ES-I3 (cell line): ENCODE measurements around the gene SUMF1.

Experiments used
- H3K36me3 ChIP-seq: 2 replicates; pipeline ENCODE4 v1.6.1; 2013; ENCODE audit warnings: mild to moderate bottlenecking, low read length, control low read depth, moderate library complexity; ENCODE audit not compliant: insufficient read depth
- H3K4me1 ChIP-seq: 2 replicates; pipeline ENCODE4 v1.6.1; 2013; ENCODE audit warnings: mild to moderate bottlenecking, control low read depth, low read length; ENCODE audit not compliant: insufficient read depth
- H3K9ac ChIP-seq: 2 replicates; pipeline ENCODE4 v1.6.1; 2013; ENCODE audit warnings: low read depth, mild to moderate bottlenecking, low read length, moderate library complexity
- H3K9me3 ChIP-seq: 2 replicates; pipeline ENCODE4 v1.6.1; 2013; ENCODE audit warnings: mild to moderate bottlenecking, low read length, moderate library complexity; ENCODE audit not compliant: control insufficient read depth, insufficient read depth

SUMF1 gene

DNA sequence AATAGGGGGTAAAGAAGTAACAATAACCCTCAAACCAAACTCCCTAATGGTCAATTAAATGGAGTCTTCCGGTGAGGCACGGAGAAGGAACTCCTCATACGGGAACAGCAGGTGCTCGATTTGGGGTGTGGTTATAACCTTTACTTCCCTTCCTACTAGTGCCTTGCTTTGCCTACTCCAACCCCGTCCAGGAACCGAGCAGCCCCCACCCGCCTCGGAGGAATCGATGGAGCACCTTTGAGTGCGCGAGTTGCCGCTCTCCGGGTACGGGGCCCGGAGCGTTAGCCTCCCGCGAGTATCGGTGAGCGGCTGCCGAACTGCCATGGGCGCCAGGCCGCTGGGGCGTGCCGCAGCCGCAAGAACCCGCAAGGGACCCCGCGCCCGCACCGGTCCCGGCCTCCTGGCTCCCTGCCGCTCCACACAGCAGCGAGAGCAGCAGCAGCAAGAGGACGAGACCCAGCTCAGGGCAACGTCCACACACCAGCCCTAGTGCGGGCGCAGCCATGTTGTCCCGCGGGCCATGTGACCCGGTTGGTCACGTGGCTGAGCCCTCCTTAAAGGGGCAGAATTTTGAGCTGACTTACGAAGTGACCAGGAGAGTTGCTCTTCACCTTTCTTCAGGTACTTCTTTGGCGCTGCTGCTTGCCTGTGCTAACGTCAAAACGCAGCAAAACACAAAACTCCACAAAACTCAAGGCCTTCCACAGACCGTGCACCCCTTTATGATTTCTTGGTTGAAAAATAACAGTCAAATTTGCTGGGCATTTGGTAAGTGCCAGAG lies at the start of gene SUMF1:
TSS of gene SUMF1 (minus strand) at position 529 of the 781 bp plus-strand sequence. CDS start at position 505, 24 bp downstream.
- Histone ChIP-seq H3K9ac (peak within 1 kb of the TSS; percentile 73), H3K36me3 (no peaks in the 10 kb centered on the region), H3K4me1 (no peaks in the 10 kb centered on the region), H3K9me3 (no peaks in the 10 kb centered on the region)

DNA sequence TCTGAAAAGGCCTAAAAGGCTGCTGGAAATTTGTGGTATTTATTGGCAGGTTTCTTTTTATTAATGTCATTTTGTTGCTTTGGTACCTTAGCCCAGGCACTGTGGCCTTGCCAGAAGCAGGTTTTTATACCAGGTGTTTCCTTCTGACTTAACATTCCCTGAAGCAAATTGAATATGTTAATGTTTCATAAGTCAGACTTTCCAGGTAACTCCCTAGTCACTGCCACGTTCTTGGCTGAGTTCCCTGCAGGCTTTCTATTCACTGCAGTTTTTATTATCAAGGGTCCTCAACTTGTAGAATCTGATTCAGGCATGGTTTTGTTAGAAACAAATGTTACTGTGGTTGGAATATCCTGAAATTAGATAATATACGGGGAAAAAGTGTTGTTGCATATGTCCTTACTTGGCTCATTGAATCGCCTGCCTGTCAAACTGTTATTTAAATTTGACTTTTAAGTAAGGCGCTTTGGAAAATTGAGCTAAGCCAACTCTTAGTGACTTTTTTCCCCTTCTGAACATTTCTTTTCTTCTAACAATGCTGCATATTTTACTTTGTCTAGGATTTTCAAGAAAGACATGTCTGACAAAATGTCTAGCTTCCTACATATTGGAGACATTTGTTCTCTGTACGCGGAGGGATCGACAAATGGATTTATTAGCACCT lies 49.0 kb upstream of the SUMF1 start:
- Histone ChIP-seq H3K36me3 (no peaks in the 10 kb centered on the region), H3K9me3 (no peaks in the 10 kb centered on the region), H3K9ac (no peak overlapping the region), H3K4me1 (peaks cover 18% of the 10 kb centered on the region)

DNA sequence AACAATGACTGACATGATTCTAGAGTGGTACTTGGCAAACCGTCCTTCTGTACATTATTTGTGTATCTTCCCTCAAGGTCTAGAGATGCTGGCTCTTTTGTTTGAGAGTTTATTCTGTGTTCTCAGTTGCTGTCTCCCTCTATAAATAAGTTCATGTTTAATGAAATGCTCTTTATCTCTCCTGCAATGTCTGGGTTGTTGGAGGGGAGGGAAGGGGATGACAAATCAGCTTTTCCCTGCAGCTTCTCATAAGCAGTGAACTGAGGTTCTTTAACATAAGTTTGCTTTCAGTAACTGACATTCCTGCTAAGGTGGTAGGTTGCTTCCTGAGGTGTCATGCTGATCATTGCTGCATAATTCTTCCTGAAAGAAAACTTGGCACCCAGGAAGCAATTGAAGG lies 47.8 kb upstream of the SUMF1 start:
- H3K4me1 ChIP-seq, result peaks cover 18% of the 10 kb centered on the region
- H3K9me3 ChIP-seq, result no peaks in the 10 kb centered on the region
- H3K9ac ChIP-seq, result no peak overlapping the region
- no peaks in the 10 kb centered on the region for H3K36me3 ChIP-seq

GRCh38 chr3:4514321-4514720 lies 47.3 kb upstream of the SUMF1 start:
- Histone ChIP-seq H3K4me1 (peaks cover 18% of the 10 kb centered on the region), H3K36me3 (no peaks in the 10 kb centered on the region; the same call in 1 of the 2 replicates), H3K9ac (no peak overlapping the region), H3K9me3 (no peaks in the 10 kb centered on the region)

DNA sequence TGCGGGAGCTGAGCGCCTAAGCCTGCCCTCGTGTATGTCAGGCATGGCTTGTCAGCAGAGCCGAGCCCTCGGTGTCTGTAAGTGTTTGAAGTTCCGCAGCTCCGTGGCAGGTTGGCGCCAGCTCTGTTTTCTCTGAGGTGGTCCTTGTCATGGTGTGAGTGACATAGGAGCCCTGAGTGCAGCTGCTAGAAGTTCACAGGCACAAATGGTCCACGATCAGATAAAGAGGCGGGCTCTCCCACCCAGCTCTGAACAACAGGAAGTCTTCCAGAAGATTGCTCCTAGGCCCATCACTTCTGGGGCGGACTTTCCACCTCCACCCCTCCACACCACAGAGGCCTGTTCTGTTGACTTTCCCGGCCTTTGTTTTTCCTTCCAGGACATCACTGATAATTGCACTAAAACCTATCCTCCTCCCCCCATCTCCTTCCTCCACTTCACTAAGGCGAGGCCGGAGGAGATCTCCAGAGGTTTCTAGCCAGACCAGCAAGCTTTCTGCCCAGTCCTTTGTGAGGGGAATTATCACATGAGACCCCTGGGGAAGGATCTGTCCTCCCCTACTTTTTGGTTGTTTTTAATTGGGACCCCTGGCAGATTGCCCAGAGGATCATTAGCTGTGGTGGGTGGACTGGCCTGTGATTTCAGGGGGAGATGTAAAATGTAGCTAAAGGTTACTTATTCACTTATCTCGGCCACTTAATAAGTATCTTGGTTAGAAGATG lies 46.0 kb upstream of the SUMF1 start:
- H3K9me3 ChIP-seq, result no peaks in the 10 kb centered on the region
- H3K36me3 ChIP-seq, result no peaks in the 10 kb centered on the region; the same call in 1 of the 2 replicates
- H3K9ac ChIP-seq, result no peak overlapping the region
- H3K4me1 ChIP-seq, result peaks cover 24% of the 10 kb centered on the region

DNA sequence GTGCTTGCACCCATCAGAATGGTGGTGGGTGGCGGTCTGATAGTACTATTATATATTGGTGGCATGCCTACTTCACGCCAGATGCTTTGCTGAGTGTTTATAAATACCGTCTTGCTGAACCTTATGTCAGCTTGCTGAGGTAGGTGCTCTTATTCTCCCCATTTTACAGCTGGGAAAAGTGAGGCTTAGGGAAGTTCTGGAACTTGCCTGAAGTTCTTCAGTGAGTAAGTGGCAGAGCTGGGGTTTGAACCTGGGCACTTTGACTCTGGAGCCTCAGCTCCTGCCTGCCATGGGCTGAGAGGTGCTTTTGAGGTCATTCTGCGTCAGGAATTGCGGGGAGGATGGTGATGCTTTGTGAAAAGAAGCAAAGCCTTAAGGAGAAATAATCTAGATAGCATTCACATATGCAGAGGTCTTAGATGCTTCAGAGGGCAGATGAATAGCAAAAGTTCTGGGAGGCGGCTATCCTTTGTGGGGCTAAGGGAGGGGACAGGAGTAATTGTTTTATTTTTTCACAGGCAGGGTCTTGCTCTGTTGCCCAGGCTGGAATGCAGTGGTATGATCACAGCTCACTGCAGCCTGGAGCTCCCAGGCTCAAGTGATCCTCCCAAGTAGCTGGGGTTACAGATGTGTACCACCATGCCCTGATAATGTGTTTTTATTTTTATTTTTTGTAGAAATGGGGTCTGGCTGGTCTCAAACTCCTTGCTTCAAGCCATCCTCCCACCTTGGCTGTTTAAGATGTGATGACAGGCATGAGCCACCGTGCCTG lies 44.6 kb upstream of the SUMF1 start:
- Histone ChIP-seq H3K36me3 (no peaks in the 10 kb centered on the region; the same call in 1 of the 2 replicates), H3K4me1 (peaks cover 24% of the 10 kb centered on the region), H3K9ac (no peak overlapping the region), H3K9me3 (no peaks in the 10 kb centered on the region)

DNA sequence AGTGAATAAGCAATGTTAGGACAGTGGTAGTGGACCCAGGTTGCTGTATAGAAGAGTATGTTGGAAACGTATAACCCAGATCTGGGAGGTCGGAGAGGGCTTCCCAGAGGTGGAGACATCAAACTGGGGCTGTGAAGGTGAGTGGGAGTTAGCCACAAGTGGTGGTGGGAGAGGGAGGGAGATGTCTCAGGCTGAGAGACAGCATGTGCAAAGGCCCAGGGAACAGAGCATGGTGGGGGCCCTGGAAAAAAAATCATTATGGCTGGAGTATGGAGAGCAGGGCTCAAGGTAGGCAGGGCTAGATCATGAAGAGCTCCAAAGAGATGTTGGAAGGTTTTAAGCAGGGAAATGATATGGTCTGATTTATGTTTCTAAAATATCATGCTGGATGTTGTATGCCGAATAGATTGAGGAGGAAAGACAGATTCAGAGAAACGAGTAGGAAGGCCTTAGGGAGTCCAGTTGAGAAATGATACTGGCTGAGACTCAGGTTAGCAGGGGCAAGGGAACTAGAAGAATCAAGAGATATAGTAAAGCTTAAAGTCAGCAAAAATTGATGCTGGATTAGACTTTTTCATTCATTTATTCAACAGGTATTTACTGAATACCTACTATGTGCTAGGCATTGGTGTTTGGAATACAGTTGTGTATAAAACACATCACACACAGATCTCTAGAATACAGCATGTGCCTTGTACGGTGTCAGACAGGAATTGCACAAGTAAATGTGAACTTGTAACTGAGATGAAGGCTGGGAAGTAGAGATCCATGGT lies 43.1 kb upstream of the SUMF1 start:
- Histone ChIP-seq H3K4me1 (peaks cover 17% of the 10 kb centered on the region), H3K9ac (no peak overlapping the region), H3K36me3 (no peaks in the 10 kb centered on the region; the same call in 1 of the 2 replicates), H3K9me3 (no peaks in the 10 kb centered on the region)

DNA sequence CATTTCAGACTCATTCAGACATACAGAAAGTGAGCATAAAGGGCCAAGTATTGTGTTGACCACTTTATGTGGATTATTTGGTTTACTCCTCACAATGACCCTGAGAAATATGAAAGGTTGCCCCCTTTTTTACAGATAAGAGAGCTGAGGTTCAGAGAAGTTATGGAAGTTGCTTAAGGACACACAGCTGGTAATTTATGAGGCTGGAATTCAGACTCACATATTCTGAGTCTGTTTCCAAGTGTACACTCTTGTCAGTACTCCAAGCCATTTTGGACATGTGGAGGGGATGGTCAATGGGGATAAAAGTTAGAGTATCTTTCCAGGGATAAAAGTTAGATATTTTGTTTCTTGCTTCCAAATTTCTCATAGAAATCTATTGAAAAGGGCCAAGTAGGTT lies 42.0 kb upstream of the SUMF1 start:
- H3K9me3 ChIP-seq, result no peaks in the 10 kb centered on the region
- H3K4me1 ChIP-seq, result peaks cover 6% of the 10 kb centered on the region
- no peak overlapping the region for H3K9ac ChIP-seq
- H3K36me3 ChIP-seq, result no peaks in the 10 kb centered on the region; the same call in 1 of the 2 replicates

DNA sequence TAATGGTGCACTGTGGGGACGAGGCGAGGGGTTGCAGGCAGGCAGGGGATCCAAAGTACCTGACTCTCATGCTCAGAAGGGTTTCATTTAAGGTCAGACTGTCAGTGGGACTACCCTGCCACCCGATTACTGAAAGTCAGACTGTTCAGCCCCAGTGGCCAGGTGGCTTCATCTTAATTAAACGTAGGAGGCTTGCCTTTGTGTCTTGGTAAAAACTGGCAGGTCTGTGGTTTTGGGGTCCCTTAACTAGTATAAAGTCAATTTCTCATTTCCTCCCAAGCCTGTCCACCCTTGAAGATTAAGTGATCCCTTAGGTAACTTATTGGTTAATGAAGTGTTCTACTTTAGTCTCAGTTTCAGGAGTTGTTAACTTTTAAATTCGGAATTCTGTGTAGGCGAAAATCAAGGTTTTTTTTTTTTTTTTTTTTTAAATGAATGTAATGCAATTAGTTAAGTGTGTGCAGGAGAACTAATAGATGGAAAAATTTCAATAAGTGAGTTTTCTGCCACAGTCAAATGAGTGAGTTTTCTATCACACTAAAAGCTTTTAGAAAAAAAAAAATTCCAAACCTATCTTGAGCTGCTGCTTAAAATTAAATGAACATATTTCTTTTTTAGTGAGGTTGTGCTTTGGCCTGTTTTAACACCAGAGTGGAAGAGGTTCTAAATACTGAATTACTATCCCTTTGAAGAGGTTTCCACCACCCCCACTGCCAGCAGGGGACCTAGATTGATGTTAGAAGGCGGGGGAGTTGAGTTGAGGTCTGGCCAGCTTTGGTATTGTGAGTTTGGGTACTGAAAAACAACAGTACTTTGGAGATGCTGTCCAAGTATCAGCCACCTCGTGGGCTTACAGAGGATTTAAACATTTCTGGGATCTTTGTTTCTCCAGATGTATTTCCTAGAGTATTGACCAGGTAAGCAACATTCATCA lies 41.2 kb upstream of the SUMF1 start:
- Histone ChIP-seq H3K4me1 (peaks cover 6% of the 10 kb centered on the region), H3K9me3 (no peaks in the 10 kb centered on the region), H3K9ac (no peak overlapping the region), H3K36me3 (no peaks in the 10 kb centered on the region; the same call in 1 of the 2 replicates)

DNA sequence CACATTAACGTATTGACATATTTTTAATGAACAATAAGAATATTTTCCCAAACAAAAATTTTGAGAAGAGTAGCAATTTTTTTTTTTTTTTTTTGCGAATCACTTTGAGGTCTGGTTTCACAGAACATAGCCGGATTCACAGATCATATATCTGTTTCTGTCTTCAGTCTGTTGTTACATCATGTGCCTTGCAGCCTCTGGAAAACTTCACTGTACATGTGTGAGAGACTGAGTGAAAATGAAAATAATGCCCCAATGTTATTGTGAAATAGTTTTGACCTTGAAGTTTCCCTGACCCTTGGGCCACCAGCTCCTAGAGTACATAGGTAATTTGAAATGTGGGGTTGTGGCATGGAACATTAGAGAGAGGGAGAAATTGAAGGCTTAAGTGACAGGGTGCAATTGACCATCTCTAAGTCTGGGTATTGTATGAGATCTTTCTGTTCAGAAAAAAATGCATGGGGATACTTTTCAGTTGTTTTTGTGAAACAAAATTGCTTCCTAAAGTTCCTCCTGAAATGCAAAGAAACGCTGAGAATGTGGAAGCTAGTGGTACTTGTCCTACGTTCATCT lies 40.0 kb upstream of the SUMF1 start:
- Histone ChIP-seq H3K36me3 (no peaks in the 10 kb centered on the region; the same call in 1 of the 2 replicates), H3K4me1 (peaks cover 6% of the 10 kb centered on the region), H3K9ac (no peak overlapping the region; the same call in 1 of the 2 replicates), H3K9me3 (no peaks in the 10 kb centered on the region)

DNA sequence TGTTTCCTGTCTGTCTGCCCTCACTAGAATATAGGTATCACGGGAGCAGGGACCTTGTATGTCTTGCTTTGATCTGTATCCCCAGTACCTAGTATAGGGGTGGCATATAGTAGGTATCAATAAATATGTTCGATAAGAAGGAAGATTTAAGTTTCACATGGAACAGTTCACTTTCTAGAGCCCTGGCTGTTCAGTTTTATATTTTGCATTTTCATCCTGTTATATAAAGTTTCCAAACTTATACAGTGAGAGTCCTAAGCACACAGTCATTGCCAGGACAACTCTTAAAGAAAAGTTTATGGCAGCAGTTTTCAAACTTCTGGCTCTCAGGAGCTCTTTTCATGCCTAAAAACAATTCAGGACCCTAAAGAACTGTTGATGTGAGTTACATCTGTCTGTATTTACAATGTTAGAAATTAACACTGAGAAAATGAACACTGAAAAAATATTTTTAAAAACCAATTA lies 39.5 kb upstream of the SUMF1 start:
- Histone ChIP-seq H3K4me1 (peaks cover 6% of the 10 kb centered on the region), H3K9me3 (no peaks in the 10 kb centered on the region), H3K9ac (no peak overlapping the region), H3K36me3 (no peaks in the 10 kb centered on the region; the same call in 1 of the 2 replicates)
